Spinal cord (tissue), 10 donors: ENCODE results near the gene FAM149A. TPM values are rescaled to one million over a fixed set of nuclear protein-coding genes. Genes with fewer than 3 reads are reported as not detected.
A peak's percentile ranks its signal among the peaks of the same experiment; 100 is the strongest.

Experiments
- DNase-seq, 6 donors: peaks; one replicate each; pipeline versions ENCODE4 v3.0.0 to v3.0.0-alpha.2; 2013 to 2015; ENCODE audit warnings: low spot score in 6 of 6, low read depth in 4 of 6
- H3K27ac ChIP-seq: one replicate; pipeline ENCODE4 v1.5.1; 2013; ENCODE audit warnings: low read depth, low read length, control low read depth
- H3K27me3 ChIP-seq: one replicate; pipeline ENCODE4 v1.6.1; 2013; ENCODE audit warnings: low read length; ENCODE audit not compliant: control insufficient read depth, insufficient read depth
- H3K36me3 ChIP-seq: one replicate; pipeline ENCODE4 v1.6.1; 2013; ENCODE audit warnings: low read length; ENCODE audit not compliant: control insufficient read depth, insufficient read depth
- H3K4me1 ChIP-seq: one replicate; pipeline ENCODE4 v1.6.1; 2013; ENCODE audit warnings: low read length; ENCODE audit not compliant: control insufficient read depth, insufficient read depth
- H3K4me3 ChIP-seq: one replicate; pipeline ENCODE4 v1.5.1; 2013; ENCODE audit warnings: low read depth, low read length, control low read depth
- H3K9me3 ChIP-seq: one replicate; pipeline ENCODE4 v1.6.1; 2013; ENCODE audit warnings: low read length; ENCODE audit not compliant: control insufficient read depth, insufficient read depth
- WGBS: methylation state at CpG from one replicate; pipeline ENCODE4 v1.1.5; 2013; ENCODE audit warnings: missing lambda C conversion rate; ENCODE audit not compliant: insufficient coverage; 5-methylcytosine and 5-hydroxymethylcytosine counted together
- polyA plus RNA-seq, 2 donors: library from polyadenylated mRNA; unstranded; fragments of 120-200 nt; gene quantifications; one replicate each; pipeline ENCODE4 v1.2.1, GENCODE V29; 2013; ENCODE audit not compliant: insufficient read length in 2 of 2
- total RNA-seq, 2 donors: library from RNA; depleted of rRNA in 1 of 2; stranded (reverse); fragments of 120-200 nt in 1 of 2; fragments of >200 nt in 1 of 2; gene quantifications; one replicate each; pipeline versions ENCODE4 v1.2.3 to v1.2.4, GENCODE V29; 2013 to 2014
- donor health status: healthy.

FAM149A gene
- total and polyA plus RNA-seq, 4 donors: 20.4 to 37.8 (median 27.1) TPM

DNA sequence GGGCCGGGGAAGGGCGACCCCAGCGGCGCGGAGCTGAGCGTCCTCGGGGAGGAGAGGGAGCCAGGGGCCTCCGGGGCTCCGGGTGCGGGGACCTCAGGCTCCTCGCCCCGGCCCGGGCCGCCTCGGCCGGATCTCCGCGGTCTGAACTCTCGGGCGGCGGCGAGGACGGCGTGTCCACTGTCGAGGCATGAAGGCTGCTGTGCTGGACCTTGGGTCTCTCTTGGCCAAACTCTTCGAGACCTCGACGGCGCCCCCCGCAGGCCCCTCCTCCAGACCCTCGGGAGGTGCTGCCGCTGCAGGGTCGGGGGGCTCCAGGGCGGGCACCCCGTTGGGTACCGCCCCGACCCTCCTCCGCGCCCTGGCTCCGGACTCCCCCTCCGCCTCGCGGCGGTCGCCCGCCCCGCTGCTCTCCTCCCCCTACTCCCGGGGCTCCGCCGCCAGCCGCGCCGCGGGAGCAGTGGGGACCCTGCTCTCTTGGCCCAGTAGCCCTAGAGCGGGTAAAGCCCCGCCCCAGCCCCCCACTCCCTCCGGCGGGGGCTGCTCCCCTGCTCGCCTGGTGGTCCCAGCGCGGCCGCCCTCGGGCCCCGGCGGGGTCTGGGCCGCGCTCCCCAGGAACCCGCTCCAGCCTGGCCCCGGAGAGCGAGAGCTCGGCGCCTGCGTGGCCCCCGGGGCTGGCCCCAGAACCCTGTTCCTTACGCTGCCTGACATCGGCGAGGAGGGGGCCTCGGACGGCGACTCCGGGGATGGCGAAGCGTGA is 564 bp downstream of the FAM149A start:
- Histone ChIP-seq H3K27ac (no peak overlapping the region), H3K4me3 (peak overlapping the region; percentile 16), H3K4me1 (peaks cover 12% of the 10 kb centered on the region), H3K27me3 (peaks cover 11% of the 10 kb centered on the region), H3K9me3 (no peaks in the 10 kb centered on the region), H3K36me3 (no peaks in the 10 kb centered on the region)
- under 1% methylated on average over 83 of the region's 83 CpGs for WGBS
- DNase-seq: peak in 1 of 6 donors; percentile 49

DNA sequence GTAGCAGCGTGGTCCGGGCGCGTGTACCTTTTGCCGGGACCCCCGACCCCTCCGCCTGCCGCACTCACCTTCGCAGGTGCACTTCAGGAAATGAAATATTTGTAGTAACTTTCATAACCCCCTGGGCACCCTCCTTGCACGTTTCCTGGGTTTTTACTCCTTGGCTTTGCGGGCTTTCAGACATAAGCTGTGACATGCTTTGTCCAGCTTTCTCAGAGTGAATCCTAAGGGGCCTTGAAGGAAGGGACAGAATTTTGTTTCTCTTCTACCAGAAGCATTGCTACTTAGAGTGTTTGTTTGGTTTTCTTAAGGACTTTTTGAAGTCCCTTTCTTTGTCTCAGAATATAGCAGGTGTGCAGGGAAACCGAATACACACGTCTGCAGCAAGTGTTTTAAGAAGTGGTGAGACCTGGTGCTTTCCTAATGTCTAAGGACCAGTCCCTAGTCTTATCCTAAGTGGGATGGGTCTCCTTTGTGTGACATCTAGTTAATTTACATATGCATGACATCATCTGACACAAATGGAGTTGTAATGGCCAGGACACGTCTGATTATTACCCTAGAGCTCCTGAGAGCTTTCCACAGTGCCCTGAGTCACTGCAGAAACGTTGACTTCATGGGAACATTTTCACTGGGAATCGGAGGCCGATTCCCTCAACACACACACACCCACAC is 1.3 kb downstream of the FAM149A start:
- Histone ChIP-seq H3K9me3 (no peaks in the 10 kb centered on the region), H3K4me1 (peaks cover 12% of the 10 kb centered on the region), H3K36me3 (no peaks in the 10 kb centered on the region), H3K4me3 (no peak overlapping the region), H3K27me3 (peaks cover 11% of the 10 kb centered on the region), H3K27ac (no peak overlapping the region)
- peak in 2 of 6 donors; percentile 22 to 47 for DNase-seq
- WGBS: 4% methylated on average over 11 of the region's 17 CpGs

DNA sequence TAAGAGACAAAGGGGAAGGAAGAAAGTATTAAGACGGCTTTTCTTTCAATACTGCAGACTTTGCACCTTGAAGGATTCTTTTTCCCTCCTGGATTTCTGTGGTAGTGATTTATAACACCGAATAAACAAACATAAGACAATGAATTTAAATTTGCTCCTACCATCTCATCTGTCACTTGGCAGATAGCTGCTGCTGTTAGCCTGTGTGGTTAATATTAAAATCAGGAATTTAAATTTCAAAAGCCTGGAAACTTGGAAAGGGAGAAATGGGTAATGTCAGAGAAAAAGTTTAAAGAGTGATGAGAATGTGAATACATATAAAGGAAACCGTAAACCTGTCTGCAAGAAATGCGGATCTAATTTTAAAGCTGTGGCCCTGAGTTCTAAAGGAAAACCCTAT is 3.4 kb downstream of the FAM149A start:
- Histone ChIP-seq H3K27me3 (peaks cover 11% of the 10 kb centered on the region), H3K36me3 (no peaks in the 10 kb centered on the region), H3K27ac (no peak overlapping the region), H3K4me3 (no peak overlapping the region), H3K4me1 (peaks cover 12% of the 10 kb centered on the region), H3K9me3 (no peaks in the 10 kb centered on the region)
- WGBS: no CpG with 5 or more reads among the region's 4 CpGs
- peak in 1 of 6 donors; percentile 37 for DNase-seq

DNA sequence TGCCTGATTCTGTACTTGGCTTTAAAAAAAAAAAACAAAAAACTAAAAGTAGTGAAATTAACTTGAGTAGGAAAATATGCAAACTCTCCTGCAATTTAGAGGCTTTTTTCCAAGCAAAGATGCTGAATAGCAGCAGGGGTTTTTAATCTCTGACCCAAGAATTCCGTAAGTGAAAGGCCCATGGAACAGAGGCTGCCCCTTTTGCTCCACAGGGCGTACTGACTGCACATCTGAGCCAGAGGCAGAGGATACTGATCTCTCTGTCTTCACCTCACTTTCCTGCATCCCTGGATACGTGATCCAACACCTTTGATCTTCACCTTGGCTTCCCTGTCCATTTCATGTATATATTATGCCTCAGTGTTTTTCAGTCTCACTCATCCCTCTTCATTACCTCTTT is 3.9 kb downstream of the FAM149A start:
- DNase-seq: no peak
- Histone ChIP-seq H3K36me3 (no peaks in the 10 kb centered on the region), H3K27me3 (peaks cover 11% of the 10 kb centered on the region), H3K9me3 (no peaks in the 10 kb centered on the region), H3K27ac (no peak overlapping the region), H3K4me1 (peaks cover 12% of the 10 kb centered on the region), H3K4me3 (no peak overlapping the region)
- WGBS: 66% methylated on average over 3 of the region's 3 CpGs

DNA sequence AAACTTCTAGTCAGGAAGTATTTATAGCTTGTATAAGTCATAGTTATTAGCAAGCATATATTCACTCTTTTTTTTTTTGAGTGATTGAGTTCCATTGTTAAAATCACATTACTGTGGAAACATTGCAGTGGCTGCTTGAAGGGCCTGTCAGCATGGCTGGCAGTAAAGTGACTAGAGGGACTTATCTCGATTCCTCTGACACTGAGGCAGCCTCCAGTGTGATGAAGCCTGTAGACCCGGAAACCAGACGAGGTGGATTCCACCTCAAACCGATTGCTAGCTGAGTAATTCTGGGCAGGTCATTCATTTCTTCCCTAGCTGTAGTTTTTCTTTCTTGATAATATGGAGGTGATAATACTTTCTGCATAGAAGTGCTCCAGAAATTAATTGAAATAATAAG is 4.7 kb downstream of the FAM149A start:
- no peaks in the 10 kb centered on the region for H3K36me3 ChIP-seq
- H3K4me1 ChIP-seq: peaks cover 10% of the 10 kb centered on the region
- peaks cover 6% of the 10 kb centered on the region for H3K27me3 ChIP-seq
- H3K9me3 ChIP-seq: no peaks in the 10 kb centered on the region
- no peak for DNase-seq
- WGBS: 50% methylated on average over 1 of the region's 4 CpGs
- H3K27ac ChIP-seq: no peak overlapping the region
- H3K4me3 ChIP-seq: no peak overlapping the region

DNA sequence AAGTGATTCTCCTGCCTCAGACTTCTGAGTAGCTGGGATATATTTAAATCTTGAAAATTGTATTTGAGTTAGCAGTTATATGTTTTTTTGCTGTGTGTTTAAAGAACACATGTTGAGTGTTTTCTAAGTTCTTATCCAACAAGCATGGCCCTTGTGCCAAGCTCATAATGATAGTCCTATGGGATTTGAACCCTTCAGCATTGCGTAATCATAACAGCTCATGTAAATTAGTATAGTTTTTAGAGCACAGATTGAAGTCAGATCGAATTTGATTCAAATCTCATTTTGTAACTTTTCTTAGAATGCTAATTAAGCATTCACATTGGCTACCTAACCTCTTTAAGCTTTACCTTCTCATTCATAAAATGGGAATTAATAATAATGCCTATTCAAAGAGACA is 12.2 kb downstream of the FAM149A start:
- Histone ChIP-seq H3K9me3 (no peaks in the 10 kb centered on the region), H3K4me1 (no peaks in the 10 kb centered on the region), H3K36me3 (no peaks in the 10 kb centered on the region), H3K4me3 (no peak overlapping the region), H3K27me3 (no peaks in the 10 kb centered on the region), H3K27ac (no peak overlapping the region)
- no CpG with 5 or more reads among the region's 2 CpGs for WGBS
- DNase-seq: no peak

DNA sequence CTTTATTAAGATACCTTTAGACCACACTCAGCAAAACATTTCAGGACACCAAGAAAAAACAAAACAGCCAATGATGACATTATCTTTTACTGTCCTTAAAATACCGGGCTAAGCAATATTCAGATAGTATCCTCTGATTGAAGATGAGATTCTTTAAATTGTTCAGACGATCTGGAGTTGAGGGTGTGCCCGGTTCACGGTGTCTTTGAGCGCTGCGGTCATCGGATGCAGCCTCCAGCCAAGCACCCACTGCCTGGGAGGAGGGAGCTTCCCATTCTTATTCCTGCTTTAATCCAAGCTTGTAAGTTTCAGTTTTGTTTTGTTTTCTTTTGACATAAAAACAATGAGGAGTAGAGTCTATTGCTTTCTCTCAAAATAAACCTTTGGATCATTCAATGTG is 14.1 kb downstream of the FAM149A start:
- Histone ChIP-seq H3K27ac (no peak overlapping the region), H3K36me3 (no peaks in the 10 kb centered on the region), H3K4me1 (no peaks in the 10 kb centered on the region), H3K4me3 (no peak overlapping the region), H3K27me3 (no peaks in the 10 kb centered on the region), H3K9me3 (no peaks in the 10 kb centered on the region)
- DNase-seq: no peak
- WGBS: no CpG with 5 or more reads among the region's 7 CpGs

DNA sequence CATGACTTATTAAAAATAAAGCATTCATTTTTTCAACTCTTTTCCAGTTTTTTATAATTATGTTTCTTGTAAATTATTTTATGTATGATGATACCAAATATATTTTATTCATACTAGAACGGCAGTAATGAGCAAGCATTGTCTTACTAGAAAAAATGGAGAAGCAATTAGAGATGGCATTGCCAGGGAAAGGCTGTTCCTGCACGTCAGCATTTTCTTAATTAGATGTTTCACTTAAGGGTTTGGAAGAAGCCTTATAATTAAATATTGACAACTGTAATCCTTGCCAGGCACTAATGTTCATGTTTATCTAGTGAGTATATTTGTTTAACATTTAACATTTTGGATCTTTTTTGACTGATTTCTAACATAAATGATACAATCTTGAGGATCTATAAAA is 16.6 kb downstream of the FAM149A start:
- WGBS: no CpG with 5 or more reads among the region's 2 CpGs

DNA sequence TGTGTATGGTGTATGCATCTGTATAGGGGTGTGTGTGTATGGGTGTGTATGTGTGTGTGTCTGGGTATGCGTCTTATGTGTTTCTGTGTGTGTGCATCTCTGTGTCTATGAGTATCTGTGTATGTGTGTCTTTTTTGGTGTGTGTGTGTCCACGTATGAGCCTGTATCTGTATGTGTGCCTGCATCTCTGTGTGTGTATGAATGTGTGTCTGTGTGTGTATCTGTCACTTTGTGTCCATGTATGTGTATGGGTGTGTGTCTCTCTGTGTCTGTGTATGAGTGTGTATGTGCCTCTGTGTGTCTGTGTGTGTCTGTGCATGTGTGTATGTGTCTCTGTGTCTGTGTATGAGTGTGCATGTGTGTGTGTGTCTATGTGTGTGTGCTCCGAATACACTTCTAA is 24.3 kb downstream of the FAM149A start:
- 96% methylated on average over 3 of the region's 3 CpGs for WGBS
- Histone ChIP-seq H3K27ac (no peak overlapping the region), H3K9me3 (no peaks in the 10 kb centered on the region), H3K27me3 (no peaks in the 10 kb centered on the region), H3K4me3 (no peak overlapping the region), H3K4me1 (no peaks in the 10 kb centered on the region), H3K36me3 (no peaks in the 10 kb centered on the region)
- DNase-seq: no peak

More for the DNA sequence above, 16.6 kb downstream of the FAM149A start:
- Histone ChIP-seq H3K27ac (no peak overlapping the region), H3K4me3 (no peak overlapping the region), H3K27me3 (no peaks in the 10 kb centered on the region), H3K4me1 (no peaks in the 10 kb centered on the region), H3K9me3 (no peaks in the 10 kb centered on the region), H3K36me3 (no peaks in the 10 kb centered on the region)
- DNase-seq: peak in 2 of 6 donors; percentile 27 to 39

DNA sequence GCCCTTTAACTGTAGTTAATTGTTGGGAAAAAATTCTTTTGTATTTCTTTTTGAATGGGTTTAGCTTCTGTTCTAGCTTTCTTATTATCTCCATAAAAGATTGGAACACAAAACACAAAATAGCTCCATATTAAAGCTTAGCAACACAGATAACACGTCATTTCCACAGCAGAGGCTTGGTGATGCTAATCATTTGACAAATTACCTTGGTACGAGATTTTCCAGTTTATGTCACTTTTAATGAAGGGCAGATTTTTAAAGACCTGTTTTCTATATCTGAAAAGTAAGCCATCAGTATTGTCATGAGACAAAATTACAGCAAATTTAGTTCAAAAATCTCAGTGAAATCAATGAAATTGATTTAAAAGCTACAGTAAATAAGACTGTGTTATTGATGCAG is 27.4 kb downstream of the FAM149A start:
- no peak overlapping the region for H3K27ac ChIP-seq
- H3K4me3 ChIP-seq: no peak overlapping the region
- no peaks in the 10 kb centered on the region for H3K27me3 ChIP-seq
- H3K36me3 ChIP-seq: no peaks in the 10 kb centered on the region
- H3K9me3 ChIP-seq: no peaks in the 10 kb centered on the region
- no peak for DNase-seq
- WGBS: no CpG with 5 or more reads among the region's 2 CpGs
- no peaks in the 10 kb centered on the region for H3K4me1 ChIP-seq
